B cell (primary cell): ENCODE measurements around the gene RTKN. TPM values are rescaled to one million over a fixed set of nuclear protein-coding genes. Genes with fewer than 3 reads are reported as not detected.

ENCODE experiments used
- ATAC-seq: fragments of 200-7000 bp; cut with Tn5 transposase; one replicate; pipeline ENCODE4 v1.10.0; 2021; ENCODE audit warnings: low read depth, mild to moderate bottlenecking, moderate number of reproducible peaks, moderate library complexity
- CTCF ChIA-PET: fragments of 350-600 bp; sonication (Branson Sonifier 250); formaldehyde crosslinking; loops from one replicate; lab custom pipeline; 2021; ENCODE audit warnings: antibody characterized with exemption, inconsistent platforms; lab: Charles Lee
- POLR2A ChIA-PET: fragments of 350-600 bp; sonication (Branson Sonifier 250); formaldehyde crosslinking; loops from one replicate; lab custom pipeline; 2021; ENCODE audit warnings: antibody characterized with exemption; lab: Charles Lee
- DNase-seq: peaks from one replicate; pipeline ENCODE4 v3.0.0; 2013
- H2AFZ ChIP-seq: 2 replicates; pipeline ENCODE4 v1.6.1; 2012; ENCODE audit warnings: mild to moderate bottlenecking, low read depth, low read length; ENCODE audit not compliant: insufficient read depth, poor library complexity, severe bottlenecking
- H3K27ac ChIP-seq, 2 donors: 1 replicate in 1 of 2; 2 replicates in 1 of 2; pipeline ENCODE4 v1.5.1; 2012 to 2013; ENCODE audit warnings: low read length in 2 of 2, mild to moderate bottlenecking in 2 of 2, moderate library complexity in 1 of 2
- H3K27me3 ChIP-seq, 4 experiments: fragments of 200-600 bp in 1 of 4; sonication (generic) in 1 of 4; replicated peaks in 1 of 4; 1 replicate in 2 of 4; 2 replicates in 2 of 4; pipeline versions ENCODE4 v1.6.1 to v1.7.0; 2013 to 2016; ENCODE audit warnings: low read length in 3 of 4, mild to moderate bottlenecking in 2 of 4, mixed read lengths in 1 of 4, moderate library complexity in 1 of 4; ENCODE audit not compliant: insufficient read depth in 4 of 4, control insufficient read depth in 3 of 4; ENCODE audit errors: control extremely low read depth in 1 of 4
- H3K36me3 ChIP-seq, 2 experiments: replicated peaks in 1 of 2; 1 replicate in 1 of 2; 2 replicates in 1 of 2; pipeline versions ENCODE4 v1.6.1 to v1.7.1; 2013; ENCODE audit warnings: low read length in 1 of 2; ENCODE audit not compliant: insufficient read depth in 2 of 2, control insufficient read depth in 1 of 2; ENCODE audit errors: control extremely low read depth in 1 of 2, extremely low read depth in 1 of 2
- H3K4me1 ChIP-seq, 2 donors: fragments of 200-600 bp in 1 of 2; sonication (generic) in 1 of 2; 1 replicate in 1 of 2; 2 replicates in 1 of 2; pipeline versions ENCODE4 v1.5.1 to v1.6.1; 2013 to 2017; ENCODE audit warnings: low read length in 2 of 2; ENCODE audit not compliant: control insufficient read depth in 2 of 2, insufficient read depth in 2 of 2
- H3K4me2 ChIP-seq: replicated peaks from 2 replicates; pipeline ENCODE3; 2012; ENCODE audit warnings: mild to moderate bottlenecking, low read depth, low read length; ENCODE audit not compliant: poor library complexity, severe bottlenecking
- H3K4me3 ChIP-seq, 5 experiments: fragments of 200-600 bp in 1 of 5; sonication (generic) in 1 of 5; 1 replicate in 3 of 5; 2 replicates in 2 of 5; pipeline versions ENCODE4 v1.5.1 to v1.7.0; 2011 to 2016; ENCODE audit warnings: low read length in 4 of 5, mild to moderate bottlenecking in 4 of 5, low read depth in 2 of 5, control low read depth in 1 of 5, moderate library complexity in 1 of 5; ENCODE audit not compliant: insufficient read depth in 1 of 5; ENCODE audit errors: control extremely low read depth in 1 of 5, extremely low read depth in 1 of 5
- H3K79me2 ChIP-seq: fragments of 200-600 bp; sonication (generic); one replicate; pipeline ENCODE4 v1.6.0; 2016; ENCODE audit warnings: low read length; ENCODE audit not compliant: control insufficient read depth, insufficient read depth
- H3K9ac ChIP-seq: fragments of 200-600 bp; sonication (generic); 2 replicates; pipeline ENCODE4 v1.6.1; 2017; ENCODE audit warnings: mild to moderate bottlenecking, low read length, moderate library complexity
- H3K9me3 ChIP-seq, 3 donors: one replicate each; pipeline versions ENCODE4 v1.6.1 to v1.7.1; 2013; ENCODE audit warnings: low read length in 2 of 3; ENCODE audit not compliant: control insufficient read depth in 2 of 3, insufficient read depth in 1 of 3; ENCODE audit errors: control extremely low read depth in 1 of 3
- H4K20me1 ChIP-seq: 2 replicates; pipeline ENCODE4 v1.6.0; 2012; ENCODE audit warnings: mild to moderate bottlenecking, low read length; ENCODE audit not compliant: insufficient read depth, control insufficient read depth, poor library complexity, severe bottlenecking
- H3K27ac Mint-ChIP-seq: one replicate; pipeline ENCODE4 v1.8.0; 2021; ENCODE audit warnings: mixed read lengths
- H3K27me3 Mint-ChIP-seq: one replicate; pipeline ENCODE4 v1.8.0; 2021; ENCODE audit warnings: mixed read lengths
- H3K4me1 Mint-ChIP-seq: one replicate; pipeline ENCODE4 v1.8.0; 2021; ENCODE audit warnings: mixed read lengths
- H3K4me3 Mint-ChIP-seq: one replicate; pipeline ENCODE4 v1.8.0; 2021; ENCODE audit warnings: mixed read lengths
- H3K9me3 Mint-ChIP-seq: one replicate; pipeline ENCODE4 v1.8.0; 2022; ENCODE audit warnings: mixed read lengths; ENCODE audit not compliant: insufficient read depth
- EZH2 ChIP-seq: IDR thresholded peaks from 2 replicates; pipeline ENCODE4 v1.6.1; 2012; ENCODE audit warnings: borderline replicate concordance, low read depth, mild to moderate bottlenecking, moderate library complexity, low read length; ENCODE audit not compliant: insufficient read depth, poor library complexity, severe bottlenecking
- WGBS: methylation state at CpG from one replicate; pipeline ENCODE4 v1.1.5; 2013; ENCODE audit warnings: missing lambda C conversion rate; ENCODE audit not compliant: insufficient coverage; 5-methylcytosine and 5-hydroxymethylcytosine counted together
- intact Hi-C: fragments of 100-400 bp; cut with micrococcal nuclease; formaldehyde crosslinking; loops from one replicate; pipeline ENCODE4 v1.10.0; 2022
- polyA minus RNA-seq: library from RNA; depleted of rRNA, polyadenylated mRNA; stranded (reverse); fragments of >200 nt; gene quantifications from 2 replicates; pipeline ENCODE4 v1.2.3, GENCODE V29; 2012
- polyA plus RNA-seq: library from polyadenylated mRNA; depleted of rRNA; stranded (reverse); fragments of >200 nt; gene quantifications from 2 replicates; pipeline ENCODE4 v1.2.3, GENCODE V29; 2012
- total RNA-seq, 2 donors: library from RNA; stranded (reverse); fragments of 120-200 nt in 1 of 2; gene quantifications; 1 replicate in 1 of 2; 2 replicates in 1 of 2; pipeline versions ENCODE4 v1.2.3 to v1.2.4, GENCODE V29; 2013 to 2022
- TF ChIP-seq, protein P1 (sequence below): fragments of 200-600 bp; IDR thresholded peaks from one replicate; pipeline ENCODE4 v1.8.0; 2022; ENCODE audit warnings: antibody characterized with exemption, mild to moderate bottlenecking

RTKN gene, protein sequence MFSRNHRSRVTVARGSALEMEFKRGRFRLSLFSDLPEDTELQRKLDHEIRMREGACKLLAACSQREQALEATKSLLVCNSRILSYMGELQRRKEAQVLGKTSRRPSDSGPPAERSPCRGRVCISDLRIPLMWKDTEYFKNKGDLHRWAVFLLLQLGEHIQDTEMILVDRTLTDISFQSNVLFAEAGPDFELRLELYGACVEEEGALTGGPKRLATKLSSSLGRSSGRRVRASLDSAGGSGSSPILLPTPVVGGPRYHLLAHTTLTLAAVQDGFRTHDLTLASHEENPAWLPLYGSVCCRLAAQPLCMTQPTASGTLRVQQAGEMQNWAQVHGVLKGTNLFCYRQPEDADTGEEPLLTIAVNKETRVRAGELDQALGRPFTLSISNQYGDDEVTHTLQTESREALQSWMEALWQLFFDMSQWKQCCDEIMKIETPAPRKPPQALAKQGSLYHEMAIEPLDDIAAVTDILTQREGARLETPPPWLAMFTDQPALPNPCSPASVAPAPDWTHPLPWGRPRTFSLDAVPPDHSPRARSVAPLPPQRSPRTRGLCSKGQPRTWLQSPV
- total RNA-seq (10.5 and 12.2 TPM in 2 replicates), polyA plus RNA-seq (5.1 TPM in 2 replicates), polyA minus RNA-seq (6.6 and 7.1 TPM in 2 replicates)
- total RNA-seq (2013), result 4.4 TPM

DNA sequence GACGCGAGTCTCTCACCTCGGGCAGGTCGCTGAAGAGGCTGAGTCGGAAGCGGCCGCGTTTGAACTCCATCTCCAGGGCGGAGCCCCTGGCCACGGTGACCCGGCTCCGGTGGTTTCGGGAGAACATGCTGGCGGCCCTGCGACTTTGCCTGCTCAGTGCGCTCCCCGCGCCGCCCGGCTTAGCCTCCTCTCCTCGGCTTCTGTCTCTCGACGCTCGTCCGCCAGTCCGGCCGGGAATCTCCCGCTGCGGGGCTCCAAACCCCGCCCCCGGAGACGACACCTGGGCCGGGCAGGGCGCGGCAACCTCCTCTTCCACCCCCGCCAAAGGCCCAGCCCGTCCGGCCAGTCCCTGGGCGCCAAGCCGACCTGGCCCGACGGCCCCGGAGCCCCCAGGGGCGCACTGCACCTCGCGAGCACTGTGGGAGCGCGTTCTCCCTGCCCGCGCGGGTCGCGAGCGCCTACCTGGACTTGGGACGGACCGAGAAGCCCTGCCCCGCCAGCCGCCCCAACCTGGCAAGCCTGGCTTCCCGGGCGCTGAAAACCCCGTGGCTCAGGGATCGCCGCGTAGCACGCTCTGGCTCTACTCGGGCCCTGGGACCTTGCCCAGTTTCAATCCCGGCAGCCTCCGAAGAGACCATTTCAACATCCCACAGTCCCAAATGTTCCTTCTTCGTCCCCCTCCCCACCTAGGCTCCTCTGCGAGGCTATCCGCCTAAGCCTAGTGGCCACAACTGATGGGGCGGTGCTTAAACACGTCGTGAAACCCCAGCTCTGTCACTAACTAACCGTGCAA lies at the start of gene RTKN:
Gene RTKN, minus strand, starts transcription at position 248 of the 793 bp plus-strand sequence. Its CDS starts 121 bp downstream, at position 127.
- Histone ChIP-seq H3K79me2 (no peaks in the 10 kb centered on the region), H3K27me3 (peaks cover 0 to 43% (median 13%) of the 10 kb centered on the region in 4 experiments), H3K4me2 (peak within 1 kb of the TSS; percentile 95), H2AFZ (peak within 1 kb of the TSS; percentile 81), H3K9ac (peak within 1 kb of the TSS; percentile 60), H3K4me3 (peak within 1 kb of the TSS in 4 of 5 experiments; percentile 33 to 60 (median 52)), H3K36me3 (no peaks in the 10 kb centered on the region), H3K27ac (no peak within 1 kb of the TSS), H4K20me1 (no peaks in the 10 kb centered on the region), H3K4me1 (peaks cover 35 to 42% of the 10 kb centered on the region in 2 donors), H3K9me3 (peaks cover 0 to 9% (median 0%) of the 10 kb centered on the region in 3 donors)
- ATAC-seq (no peak), DNase-seq (peak; percentile 63)
- POLR2A ChIA-PET, result interaction anchor here (1.3 kb wide), 1 partner anchor 41 kb away, joined by 3 read pairs; the partner anchor contains the start of genes CCDC142 and TTC31
- WGBS, result 15% methylated on average over 74 of the region's 75 CpGs
- no peaks in the 10 kb centered on the region for H3K9me3 Mint-ChIP-seq
- peak within 1 kb of the TSS; percentile 83 for H3K4me3 Mint-ChIP-seq
- intact Hi-C loops, result no loop called here
- peaks cover 19% of the 10 kb centered on the region for H3K27me3 Mint-ChIP-seq
- H3K27ac Mint-ChIP-seq, result peak within 1 kb of the TSS; percentile 63
- CTCF ChIA-PET, result interaction anchor here (1.0 to 1.8 kb wide), 2 partner anchors 12 to 59 kb away, joined by 3 to 4 read pairs; no protein-coding TSS in a partner anchor
- peaks cover 39% of the 10 kb centered on the region for H3K4me1 Mint-ChIP-seq
- TF ChIP-seq, protein P1, sequence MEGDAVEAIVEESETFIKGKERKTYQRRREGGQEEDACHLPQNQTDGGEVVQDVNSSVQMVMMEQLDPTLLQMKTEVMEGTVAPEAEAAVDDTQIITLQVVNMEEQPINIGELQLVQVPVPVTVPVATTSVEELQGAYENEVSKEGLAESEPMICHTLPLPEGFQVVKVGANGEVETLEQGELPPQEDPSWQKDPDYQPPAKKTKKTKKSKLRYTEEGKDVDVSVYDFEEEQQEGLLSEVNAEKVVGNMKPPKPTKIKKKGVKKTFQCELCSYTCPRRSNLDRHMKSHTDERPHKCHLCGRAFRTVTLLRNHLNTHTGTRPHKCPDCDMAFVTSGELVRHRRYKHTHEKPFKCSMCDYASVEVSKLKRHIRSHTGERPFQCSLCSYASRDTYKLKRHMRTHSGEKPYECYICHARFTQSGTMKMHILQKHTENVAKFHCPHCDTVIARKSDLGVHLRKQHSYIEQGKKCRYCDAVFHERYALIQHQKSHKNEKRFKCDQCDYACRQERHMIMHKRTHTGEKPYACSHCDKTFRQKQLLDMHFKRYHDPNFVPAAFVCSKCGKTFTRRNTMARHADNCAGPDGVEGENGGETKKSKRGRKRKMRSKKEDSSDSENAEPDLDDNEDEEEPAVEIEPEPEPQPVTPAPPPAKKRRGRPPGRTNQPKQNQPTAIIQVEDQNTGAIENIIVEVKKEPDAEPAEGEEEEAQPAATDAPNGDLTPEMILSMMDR, result no peak
- peak; percentile 56 for TF ChIP-seq EZH2
